Neural cell (in vitro differentiated cells): ENCODE results near the gene GAS1.

Source experiments
- CTCF ChIP-seq: fragments of 450-650 bp; IDR thresholded peaks from 2 replicates; pipeline ENCODE4 v1.5.1; 2014; ENCODE audit warnings: antibody characterized with exemption, mild to moderate bottlenecking, moderate library complexity; ENCODE audit not compliant: poor library complexity, severe bottlenecking
- EP300 ChIP-seq: fragments of 450-650 bp; conservative IDR thresholded peaks from 2 replicates; pipeline ENCODE4 v1.6.1; 2014; ENCODE audit warnings: antibody characterized with exemption, mild to moderate bottlenecking, moderate library complexity; ENCODE audit not compliant: poor library complexity, severe bottlenecking
- EZH2 ChIP-seq: fragments of 200-600, 300-800 bp; shearing (Covaris generic), sonication (generic); IDR thresholded peaks from 2 replicates; pipeline ENCODE4 v1.6.1; 2014; ENCODE audit warnings: antibody characterized with exemption, low read length, borderline replicate concordance, mild to moderate bottlenecking; ENCODE audit not compliant: insufficient read depth, poor library complexity, severe bottlenecking
- MXI1 ChIP-seq: fragments of 450-650 bp; conservative IDR thresholded peaks from 2 replicates; pipeline ENCODE4 v1.6.1; 2014; ENCODE audit warnings: antibody characterized with exemption, mild to moderate bottlenecking; ENCODE audit not compliant: poor library complexity, severe bottlenecking
- POLR2AphosphoS5 ChIP-seq: IDR thresholded peaks from 2 replicates; pipeline ENCODE4 v1.6.1; 2012
- REST ChIP-seq: IDR thresholded peaks from 2 replicates; pipeline ENCODE4 v1.6.1; 2012; ENCODE audit warnings: borderline replicate concordance

GRCh38 chr9:86941197-86941596, 6.1 kb downstream of the GAS1 start:
- TF ChIP-seq CTCF (no peak), MXI1 (no peak), POLR2AphosphoS5 (no peak), EZH2 (no peak), EP300 (no peak), REST (no peak)
